HG02798 (cell line): ENCODE measurements around the gene TEX28.

Source experiments
- ATAC-seq: cut with Tn5 transposase; IDR thresholded peaks from one replicate; pipeline ENCODE4 v1.9.1; 2021; ENCODE audit warnings: mild to moderate bottlenecking; ENCODE audit not compliant: unreplicated experiment, poor library complexity

The TEX28 gene

GRCh38 chrX:154294791-154295574, at the start of gene TEX28:
Gene TEX28 (minus strand): TSS chrX:154295124. CDS start chrX:154292117, 3,007 bp downstream.
- ATAC-seq, result no peak

GRCh38 chrX:154343620-154344019, 48.7 kb upstream of the TEX28 start:
- peak; percentile 33 for ATAC-seq

GRCh38 chrX:154343063-154343462, 48.1 kb upstream of the TEX28 start:
- peak; percentile 15 for ATAC-seq

GRCh38 chrX:154341399-154342298, 46.7 kb upstream of the TEX28 start:
- peak; percentile 80 for ATAC-seq

GRCh38 chrX:154334496-154334895, 39.6 kb upstream of the TEX28 start:
- no peak for ATAC-seq

GRCh38 chrX:154333837-154334271, 38.9 kb upstream of the TEX28 start:
- peak; percentile 66 for ATAC-seq

- ATAC-seq, result no peak
Observed at GRCh38 chrX:154333116-154333515, 38.2 kb upstream of the TEX28 start.

GRCh38 chrX:154332561-154332960, 37.6 kb upstream of the TEX28 start:
- no peak for ATAC-seq

- ATAC-seq, result no peak
Observed at GRCh38 chrX:154329294-154329693, 34.4 kb upstream of the TEX28 start.

- no peak for ATAC-seq
Observed at GRCh38 chrX:154328646-154329045, 33.7 kb upstream of the TEX28 start.

- ATAC-seq, result no peak
Observed at GRCh38 chrX:154327038-154327820, 32.3 kb upstream of the TEX28 start.

GRCh38 chrX:154325541-154325940, 30.6 kb upstream of the TEX28 start:
- no peak for ATAC-seq

GRCh38 chrX:154323537-154323936, 28.6 kb upstream of the TEX28 start:
- no peak for ATAC-seq

GRCh38 chrX:154322890-154323289, 28.0 kb upstream of the TEX28 start:
- ATAC-seq, result no peak

- no peak for ATAC-seq
Observed at GRCh38 chrX:154321594-154321993, 26.7 kb upstream of the TEX28 start.

- no peak for ATAC-seq
Observed at GRCh38 chrX:154321152-154321551, 26.2 kb upstream of the TEX28 start.

GRCh38 chrX:154320406-154320805, 25.5 kb upstream of the TEX28 start:
- no peak for ATAC-seq

GRCh38 chrX:154317391-154317995, 22.6 kb upstream of the TEX28 start:
- ATAC-seq, result no peak

- ATAC-seq, result no peak
Observed at GRCh38 chrX:154315416-154315815, 20.5 kb upstream of the TEX28 start.

GRCh38 chrX:154313147-154313546, 18.2 kb upstream of the TEX28 start:
- no peak for ATAC-seq
